HG03565 (cell line): ENCODE data around the gene IMP4.

ENCODE experiments used
- ATAC-seq: cut with Tn5 transposase; IDR thresholded peaks from one replicate; pipeline ENCODE4 v1.9.1; 2021; ENCODE audit warnings: mild to moderate bottlenecking, moderate library complexity; ENCODE audit not compliant: unreplicated experiment

Gene IMP4

DNA sequence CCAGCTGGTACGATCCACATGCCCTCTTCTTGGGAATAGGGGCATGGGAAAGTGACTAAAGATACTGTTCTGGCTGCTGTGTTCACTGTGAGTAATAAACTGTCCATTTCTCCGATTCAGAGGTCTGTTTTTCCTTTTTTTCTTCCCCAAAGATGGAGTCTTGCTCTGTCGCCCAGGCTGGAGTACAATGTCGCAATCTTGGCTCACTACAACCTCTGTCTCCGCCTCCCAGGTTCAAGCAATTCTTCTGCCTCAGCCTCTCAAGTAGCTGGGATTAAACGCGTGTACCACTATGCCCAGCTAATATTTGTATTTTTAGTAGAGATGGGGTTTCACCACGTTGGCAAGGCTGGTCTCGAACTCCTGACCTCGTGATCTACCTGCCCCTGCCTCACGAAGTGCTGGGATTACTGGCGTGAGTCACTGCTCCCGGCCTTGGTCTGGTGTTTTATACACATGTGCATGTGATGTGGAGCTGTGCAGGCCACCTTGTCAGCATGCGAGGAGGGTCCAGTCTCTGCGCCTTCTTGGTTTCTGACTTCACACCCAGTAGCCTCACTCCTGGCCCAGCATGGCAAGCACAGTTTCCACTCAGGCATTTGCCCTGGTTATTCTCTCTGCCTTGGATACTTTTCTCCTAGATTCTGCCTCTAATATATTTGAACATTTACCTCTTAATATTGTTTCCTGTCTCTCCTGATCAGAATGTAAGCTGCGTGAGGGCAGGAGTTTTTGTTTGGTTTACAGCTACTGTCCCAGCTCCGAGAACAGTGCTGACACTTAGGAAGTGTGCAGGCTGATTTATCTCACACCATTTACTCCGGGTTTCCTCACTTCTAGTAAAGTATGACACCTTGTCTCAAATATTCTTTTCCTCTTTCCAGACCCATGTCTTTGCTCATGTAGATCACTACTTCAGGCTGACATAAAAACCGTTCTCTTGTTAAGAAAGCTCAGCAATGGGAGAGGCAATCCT lies 32.9 kb downstream of the IMP4 start:
- no peak for ATAC-seq

DNA sequence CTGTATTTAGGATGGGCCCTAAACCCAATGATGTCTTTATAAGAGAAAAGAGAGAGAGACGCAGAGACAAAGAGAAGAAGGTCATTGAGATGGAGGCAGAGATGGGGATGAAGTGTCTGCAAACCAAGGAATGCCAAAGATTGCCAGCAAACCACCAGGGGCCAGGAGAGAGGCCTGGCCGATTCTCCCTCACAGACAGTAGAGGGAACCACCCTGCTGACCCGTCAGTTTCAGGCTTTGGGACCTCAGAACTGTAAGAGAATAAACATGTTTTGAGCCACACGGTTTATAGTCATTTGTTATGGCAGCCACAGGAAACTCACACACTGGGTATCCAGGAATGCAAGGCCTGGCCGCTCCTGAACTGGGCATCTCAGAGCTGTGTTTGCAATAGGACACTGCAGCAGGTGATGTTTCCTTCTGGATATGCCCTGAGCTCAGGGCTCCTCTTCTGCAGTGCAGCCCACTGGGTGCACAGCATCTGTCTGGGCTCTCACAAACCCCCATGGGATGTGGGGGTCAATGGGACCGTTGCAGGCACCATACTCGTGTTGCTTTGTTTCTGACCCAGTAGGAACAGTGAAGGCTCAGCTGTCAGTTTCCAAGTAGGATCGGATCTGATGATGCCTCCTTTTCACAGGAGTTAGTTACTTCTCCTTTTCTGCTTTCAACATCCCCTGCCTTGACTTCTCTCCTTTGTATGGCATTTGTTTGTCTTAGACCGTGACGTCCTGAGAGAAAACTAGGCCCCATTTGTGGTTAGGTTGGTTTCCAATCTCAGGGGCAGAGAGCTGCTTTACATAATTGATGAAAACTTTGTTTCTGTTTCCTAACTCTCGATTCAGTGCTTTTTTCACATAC lies 34.0 kb downstream of the IMP4 start:
- peak; percentile 42 for ATAC-seq

DNA sequence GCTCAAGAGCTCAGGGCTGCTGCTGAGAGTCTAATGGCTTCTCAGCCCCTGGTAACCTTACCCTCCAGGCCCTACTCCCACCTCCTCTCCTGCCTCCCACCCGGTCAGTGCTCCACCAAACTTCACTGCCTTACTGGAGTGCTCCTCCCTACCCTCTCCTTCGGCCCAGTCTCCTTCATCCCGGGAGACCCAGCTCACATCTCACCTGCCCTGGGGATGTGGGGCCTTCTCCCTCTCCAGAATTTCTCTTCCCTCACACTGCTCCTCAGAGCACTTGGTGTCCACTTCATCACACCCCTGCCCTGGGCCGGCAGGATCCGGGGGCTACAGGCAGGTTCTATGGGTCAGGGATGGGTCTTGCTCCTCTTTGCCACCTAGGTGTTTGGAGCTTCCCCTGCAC lies 34.8 kb downstream of the IMP4 start:
- ATAC-seq, result no peak

DNA sequence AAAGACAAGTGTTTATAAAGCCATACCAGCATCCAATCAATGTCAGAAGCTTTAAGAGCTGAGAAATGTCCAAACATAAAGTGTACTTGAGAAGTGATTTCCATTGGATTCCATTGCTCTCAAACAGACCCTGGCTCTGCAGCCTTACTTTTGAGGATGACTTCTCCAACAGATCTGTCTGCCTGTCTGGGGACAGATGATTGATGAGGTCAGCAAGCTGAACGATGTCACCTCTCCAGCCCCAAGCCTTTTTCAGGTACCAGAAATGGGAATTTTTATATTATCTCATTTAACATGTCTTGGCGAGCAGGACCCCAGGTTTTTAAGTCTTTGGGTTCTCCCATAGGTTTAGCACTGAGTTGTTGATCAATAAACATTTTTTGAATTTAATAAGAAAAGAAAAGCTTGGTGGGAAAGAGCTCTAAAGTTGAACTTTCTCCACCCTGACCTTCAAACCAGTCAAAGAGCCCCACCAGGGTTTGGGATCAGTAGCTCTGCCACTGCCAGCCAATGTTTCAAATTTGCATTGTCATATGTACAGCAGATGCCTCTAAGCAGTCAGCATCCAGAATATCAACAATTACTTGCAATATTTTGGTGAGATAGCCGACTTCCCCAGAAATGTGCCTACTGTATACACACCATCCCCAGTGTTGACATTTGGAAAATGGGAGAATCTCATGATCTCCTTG lies 35.7 kb downstream of the IMP4 start:
- no peak for ATAC-seq

DNA sequence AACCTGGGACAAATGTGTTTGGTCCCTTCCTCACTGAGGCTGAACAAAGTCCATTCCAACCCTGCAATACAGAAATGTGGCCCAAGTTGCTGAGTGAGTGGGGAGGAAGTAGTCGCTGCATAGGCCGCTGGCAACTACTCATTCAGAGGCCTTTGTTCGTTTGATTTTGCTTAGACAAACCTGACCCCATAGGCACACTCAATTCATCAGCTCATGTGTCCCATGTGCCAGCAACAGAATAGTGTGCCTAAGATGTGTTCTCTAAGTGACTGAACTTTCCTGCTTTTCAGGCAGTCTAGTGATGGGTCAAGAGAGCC lies 36.2 kb downstream of the IMP4 start:
- ATAC-seq, result no peak

DNA sequence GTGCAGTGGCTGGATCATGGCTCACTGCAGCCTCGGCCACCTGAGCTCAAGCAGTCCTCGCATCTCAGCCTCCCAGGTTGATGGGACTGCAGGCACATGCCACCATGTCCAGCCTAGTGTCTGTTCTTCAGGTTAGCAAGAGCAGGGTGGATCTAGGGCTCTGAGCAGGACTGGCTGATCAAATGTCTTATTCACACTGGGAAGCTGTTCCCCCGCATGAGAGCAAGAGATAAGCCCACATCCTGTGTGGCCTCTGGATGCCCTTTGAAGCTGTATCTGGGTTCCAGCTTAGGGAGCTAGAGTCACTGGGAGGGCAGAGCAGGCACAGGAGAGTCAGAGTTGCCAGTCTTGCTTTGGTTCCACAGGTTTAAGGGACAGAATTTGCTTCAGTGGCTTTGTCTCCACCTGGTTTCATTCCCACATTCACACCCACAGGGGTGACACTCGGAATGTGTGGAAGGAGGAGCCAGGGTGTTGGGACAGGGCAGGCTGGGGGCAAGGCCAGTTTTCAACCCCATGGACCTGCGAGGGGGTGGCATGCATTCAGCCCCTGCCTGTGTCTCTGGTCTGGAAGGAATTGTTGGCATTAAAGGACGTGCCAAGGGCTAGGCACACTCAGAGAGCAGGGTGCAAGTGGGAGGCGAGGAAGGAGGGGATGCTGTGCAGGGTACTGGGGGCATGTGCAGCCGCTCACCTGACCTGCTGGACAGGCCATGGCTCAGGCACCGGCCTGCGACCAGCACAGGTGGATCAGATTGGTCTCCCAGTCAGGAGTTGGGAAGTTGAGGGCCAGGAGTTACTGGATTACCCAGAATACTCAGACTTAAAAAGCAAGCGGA lies 37.6 kb downstream of the IMP4 start:
- ATAC-seq, result no peak

DNA sequence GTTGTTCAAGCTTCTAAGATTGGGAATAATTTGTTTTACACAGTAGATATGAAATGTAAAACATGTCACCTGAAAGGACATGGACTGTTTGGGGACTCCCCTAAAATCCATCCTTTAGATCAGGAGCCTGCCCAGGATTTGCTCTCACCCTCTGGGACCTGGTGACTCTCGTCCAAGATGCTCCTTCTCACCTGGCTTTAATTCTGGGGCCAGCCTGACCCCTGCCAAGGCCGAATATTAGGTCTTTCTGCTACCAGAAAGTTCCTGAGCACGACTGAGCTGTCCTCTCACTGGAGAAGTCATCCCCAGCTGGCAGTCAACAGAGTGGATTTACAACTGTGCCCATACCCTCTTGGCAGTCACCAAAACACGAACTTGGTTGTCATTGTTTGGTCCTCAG lies 38.4 kb downstream of the IMP4 start:
- ATAC-seq, result no peak

DNA sequence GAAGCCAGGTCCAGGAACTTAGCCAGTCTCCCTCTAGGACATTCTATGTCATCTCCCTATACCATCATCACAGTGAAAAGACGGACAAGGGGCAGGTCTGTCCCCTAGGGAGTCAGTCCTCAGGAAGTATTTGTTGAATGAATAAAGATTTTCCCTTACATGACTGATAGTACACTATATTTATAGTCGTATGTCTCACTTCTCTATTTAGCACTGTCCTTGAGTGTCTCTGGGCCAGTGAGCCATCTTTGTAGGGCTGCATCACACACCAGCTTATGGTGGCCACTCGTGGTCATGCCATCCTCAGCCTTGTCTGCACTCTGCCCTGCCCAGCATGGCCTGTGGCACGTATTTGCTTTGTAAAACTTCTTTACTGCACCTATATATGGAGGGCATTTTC lies 38.9 kb downstream of the IMP4 start:
- ATAC-seq, result peak; percentile 25

DNA sequence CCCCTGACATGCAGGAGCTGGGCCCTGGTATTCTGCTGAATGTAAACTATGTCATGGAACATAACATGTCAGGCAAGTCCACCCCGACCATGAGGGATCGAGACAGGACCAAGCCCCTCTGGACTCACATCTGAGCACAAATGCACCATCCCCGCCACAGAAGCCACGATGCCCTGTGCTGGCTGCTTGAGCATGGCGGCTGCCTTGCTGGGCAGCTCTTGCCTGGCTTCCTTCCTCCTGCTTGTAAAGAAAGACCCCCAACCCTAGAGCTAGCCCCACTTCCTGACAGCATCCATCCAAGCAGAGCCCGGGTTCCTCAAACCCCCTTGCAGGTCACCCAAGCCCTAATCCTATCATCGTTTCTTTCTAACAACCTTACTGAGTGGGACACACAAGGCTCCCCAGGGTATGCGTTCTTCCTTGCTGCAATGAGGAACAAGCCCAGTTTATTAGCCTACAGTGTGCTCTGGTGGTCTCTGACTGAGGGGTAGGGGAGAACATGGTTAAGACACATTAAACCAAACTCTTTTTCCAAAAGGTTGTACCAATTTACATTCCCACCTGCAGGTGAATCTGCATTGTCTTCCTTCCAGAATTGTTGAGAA lies 39.7 kb downstream of the IMP4 start:
- no peak for ATAC-seq

DNA sequence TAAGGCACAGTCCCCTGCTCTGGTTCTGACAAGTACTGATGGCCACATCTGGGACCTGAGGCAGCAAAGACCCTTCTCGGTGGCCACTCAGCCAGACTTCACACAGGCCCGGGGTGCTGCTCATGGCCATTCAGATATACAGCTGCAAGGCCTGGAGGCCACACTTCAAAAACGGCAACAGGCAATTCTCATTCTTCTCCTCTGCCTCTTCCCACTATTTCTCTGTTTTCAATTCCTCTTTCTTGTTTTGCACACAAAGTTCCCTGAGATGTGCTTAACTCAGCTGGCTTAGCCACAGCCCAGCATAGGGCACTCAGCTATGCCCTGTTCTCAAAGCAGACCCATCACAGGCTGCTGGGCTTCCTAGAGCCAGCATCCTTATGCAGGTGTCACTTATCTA lies 43.0 kb downstream of the IMP4 start:
- peak; percentile 38 for ATAC-seq

DNA sequence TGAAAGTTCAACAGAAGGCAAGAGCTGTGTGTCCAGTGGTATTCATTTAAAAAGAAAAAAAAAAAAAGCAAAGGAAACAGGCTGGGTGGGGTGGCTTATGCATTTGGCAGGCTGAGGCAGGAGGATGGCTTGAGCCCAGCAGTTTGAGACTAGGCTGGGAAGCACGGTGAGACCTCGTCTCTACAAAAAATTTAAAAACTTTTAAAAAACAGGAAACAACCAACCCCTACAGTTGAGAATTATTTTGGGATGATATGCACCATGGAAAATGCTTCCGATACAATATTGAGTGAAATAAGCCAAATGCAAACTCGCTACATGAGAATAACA lies 44.3 kb downstream of the IMP4 start:
- no peak for ATAC-seq

DNA sequence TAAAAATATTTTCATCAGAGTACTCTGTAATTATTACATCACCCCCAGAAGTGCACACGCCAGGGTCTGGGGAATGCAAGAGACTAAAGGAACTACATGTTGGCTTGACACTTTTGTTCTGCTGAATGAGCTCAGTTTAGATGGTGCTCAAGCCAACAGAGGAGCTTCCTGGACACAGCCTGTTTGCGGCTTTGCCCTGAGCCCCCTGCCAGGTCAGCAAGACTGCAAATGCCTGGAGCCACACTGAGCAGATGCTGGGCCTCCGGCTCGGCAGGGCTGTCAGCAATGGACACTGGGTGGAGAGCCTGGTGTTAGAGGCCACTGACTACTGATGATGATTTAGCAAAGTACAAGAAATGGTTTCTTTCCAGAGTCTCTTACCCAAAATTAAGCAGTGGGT lies 45.1 kb downstream of the IMP4 start:
- ATAC-seq, result no peak

DNA sequence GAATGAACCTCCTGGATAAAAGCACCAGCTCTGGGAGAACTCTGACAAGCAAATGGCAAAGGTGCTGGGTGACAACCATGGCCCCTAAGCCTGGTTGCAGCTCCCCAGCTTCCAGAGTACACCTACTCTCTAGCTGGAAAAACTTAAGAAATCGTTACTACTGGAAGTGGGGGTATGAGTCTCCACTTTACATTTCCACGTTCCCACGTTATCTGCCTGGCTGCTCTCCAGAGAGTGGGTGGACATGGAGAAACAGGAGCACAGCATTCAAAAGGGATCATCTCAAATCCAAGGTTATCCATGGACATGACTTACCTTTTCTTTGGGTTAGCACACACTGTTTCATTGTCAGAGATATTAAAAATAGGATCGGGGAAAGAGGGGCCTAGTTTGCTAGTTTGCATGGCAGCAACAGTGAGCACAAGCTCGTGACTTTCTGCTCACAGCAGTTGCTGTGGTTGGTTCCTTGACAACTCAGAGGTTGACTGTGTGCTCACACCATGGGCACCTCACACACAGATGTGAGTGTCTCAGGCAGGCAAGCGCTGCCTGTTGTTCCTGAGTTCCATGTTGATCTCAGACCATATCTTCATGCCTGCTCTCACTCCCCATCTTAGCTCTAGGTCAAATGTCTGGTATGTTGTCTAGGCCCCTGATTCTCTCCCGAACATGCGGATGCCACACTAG lies 45.7 kb downstream of the IMP4 start:
- ATAC-seq, result no peak

DNA sequence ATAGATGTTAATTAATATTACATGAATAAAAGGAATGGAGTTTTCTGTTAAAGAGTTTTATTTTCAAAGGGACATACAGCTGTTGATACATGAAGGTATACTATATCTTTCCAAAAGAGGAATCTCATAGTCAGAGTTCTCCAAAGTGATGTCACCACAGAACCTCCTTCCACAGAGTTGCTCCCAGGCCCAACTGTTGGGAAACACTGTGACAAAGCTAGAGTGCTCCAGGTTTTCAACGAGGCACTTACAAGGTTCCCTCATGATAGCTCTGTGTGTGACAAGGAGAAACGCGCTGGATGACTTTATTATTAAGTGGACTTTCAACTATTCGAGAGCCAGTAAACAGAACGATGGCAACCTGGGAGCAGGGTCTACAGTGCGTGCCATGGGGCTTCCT lies 46.7 kb downstream of the IMP4 start:
- no peak for ATAC-seq

DNA sequence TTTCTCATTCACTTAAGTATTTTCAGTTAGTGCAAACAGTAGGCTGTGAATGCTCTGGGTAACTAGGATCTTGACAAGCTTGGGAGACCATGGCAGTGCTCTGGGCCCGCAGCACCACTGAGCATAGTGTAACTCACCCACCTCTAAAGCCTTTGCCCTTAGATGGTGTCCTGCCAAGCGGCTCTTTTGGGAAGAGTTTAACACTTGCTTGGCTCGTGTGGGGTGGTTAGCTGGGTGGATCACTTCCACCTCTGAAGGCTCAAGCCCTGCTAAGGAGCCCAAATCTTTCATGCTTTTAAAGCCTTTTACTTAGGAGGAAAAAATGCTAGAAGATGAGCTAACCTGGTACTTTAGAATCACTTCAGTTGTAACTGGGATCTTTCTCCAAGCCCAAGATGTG lies 47.1 kb downstream of the IMP4 start:
- no peak for ATAC-seq

DNA sequence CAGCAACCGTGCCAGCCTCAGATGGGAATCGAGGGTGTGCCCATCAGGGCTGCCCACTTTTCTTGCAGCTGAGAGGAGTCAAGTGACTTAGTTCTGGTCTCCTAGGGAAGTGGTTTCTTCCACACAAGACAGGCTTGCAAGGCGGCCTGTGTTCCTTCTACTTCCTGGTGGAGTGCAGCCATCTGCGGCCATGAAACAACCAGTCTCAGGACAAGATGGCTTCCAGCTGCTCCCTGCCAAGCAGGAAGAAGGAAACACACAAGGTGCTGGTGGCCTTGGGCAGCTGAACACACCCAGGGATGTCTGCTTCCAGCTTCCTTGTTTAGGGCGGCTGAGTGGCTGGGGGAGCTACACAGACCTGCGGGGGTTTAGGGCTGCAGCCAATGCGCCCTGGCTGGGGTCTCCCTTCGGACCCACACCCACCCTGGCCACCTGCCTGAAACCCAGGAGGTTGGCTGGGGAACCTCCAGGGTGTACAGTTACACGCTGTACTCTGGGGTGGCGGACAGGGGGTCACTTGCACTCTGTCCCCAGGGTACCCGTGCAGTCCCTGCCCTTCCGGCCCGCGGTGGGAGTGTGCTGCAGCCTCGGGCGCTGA lies 47.9 kb downstream of the IMP4 start:
- ATAC-seq, result no peak

DNA sequence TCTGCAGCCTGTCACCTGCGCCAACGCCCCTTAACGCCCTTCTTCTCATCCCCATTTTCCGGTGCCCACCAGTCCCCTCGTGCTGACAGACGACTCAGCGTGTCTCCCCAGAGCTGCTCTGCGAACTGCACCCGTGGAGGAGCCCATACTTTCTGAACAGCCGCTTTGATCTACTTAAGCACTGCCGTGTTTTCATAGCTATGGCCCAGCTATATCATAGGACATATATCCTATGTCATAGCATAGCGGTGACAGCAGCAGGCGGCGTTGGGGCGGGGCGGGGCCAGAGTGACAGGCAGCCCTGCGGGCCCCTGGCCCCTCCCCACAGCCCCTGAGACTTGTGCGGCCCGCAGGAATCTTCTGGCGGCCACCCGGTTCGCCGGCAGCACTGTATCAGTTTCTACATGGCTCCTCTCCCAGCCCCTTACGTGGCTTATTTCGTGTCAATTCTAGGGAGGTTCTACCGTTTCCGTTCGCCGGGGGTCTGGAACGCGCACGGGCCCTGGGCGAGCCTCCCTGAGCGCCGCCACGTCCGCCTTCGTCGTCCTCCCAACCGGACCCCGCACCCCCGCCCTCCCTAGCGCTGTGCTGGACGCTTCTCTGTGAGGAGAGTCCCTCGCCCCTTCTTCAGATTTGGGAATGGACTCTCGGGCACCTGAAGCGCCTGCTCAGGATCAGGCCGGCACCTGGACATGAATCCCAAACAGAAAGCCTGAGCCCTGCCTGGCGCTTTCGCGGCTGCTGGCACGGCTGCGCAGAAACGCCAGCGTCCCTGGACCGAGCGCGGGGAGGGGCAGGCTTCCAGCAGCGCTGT lies 48.6 kb downstream of the IMP4 start:
- peak; percentile 78 for ATAC-seq

DNA sequence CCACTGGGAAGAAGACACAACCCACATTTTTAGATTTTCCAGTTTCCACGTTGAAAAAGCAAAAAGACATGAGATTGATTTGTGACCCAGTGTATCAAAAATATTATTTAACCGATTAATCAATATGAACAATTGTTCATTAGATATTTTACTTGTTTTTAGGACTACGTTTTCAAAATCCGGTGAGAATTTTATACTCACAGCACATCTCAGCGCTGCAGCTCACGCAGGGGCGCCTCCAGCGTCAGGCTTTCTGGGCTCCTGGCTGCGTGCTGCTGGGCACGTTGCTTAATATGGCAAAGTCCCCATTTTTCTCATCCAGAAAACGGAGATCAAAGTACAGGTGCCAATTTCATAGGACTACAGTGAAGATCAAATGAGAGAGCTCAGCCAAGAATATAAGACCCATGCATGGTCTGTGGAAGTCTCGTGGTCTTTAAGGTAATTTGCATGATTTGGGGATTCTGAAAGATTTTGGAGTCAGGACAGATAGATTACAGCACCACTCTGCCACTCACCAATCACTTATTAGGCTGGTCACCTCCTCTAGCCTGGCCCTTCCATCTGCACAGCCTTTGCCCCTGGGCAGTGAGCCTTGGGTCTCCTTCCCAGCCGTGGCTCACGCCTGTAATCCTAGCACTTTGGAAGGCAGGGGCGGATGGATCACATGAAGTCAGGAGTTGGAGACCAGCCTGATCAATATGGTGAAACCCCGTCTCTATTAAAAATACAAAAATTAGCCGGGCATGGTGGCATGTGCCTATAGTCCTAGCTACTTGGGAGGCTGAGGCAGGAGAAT lies 49.4 kb downstream of the IMP4 start:
- ATAC-seq, result no peak
